ENCODE data around the gene C19orf53. TPM values are rescaled to one million over a fixed set of nuclear protein-coding genes. Genes with fewer than 3 reads are reported as not detected.
"Not testable (repeated sequence)": the region's sequence is repeated elsewhere in the genome, so short reads cannot be mapped to it uniquely, and the experiment has no call there.

The C19orf53 gene
- 222 and 261 TPM in 2 replicates for total RNA-seq (2014; rRNA removed; shearing (Covaris generic))

DNA sequence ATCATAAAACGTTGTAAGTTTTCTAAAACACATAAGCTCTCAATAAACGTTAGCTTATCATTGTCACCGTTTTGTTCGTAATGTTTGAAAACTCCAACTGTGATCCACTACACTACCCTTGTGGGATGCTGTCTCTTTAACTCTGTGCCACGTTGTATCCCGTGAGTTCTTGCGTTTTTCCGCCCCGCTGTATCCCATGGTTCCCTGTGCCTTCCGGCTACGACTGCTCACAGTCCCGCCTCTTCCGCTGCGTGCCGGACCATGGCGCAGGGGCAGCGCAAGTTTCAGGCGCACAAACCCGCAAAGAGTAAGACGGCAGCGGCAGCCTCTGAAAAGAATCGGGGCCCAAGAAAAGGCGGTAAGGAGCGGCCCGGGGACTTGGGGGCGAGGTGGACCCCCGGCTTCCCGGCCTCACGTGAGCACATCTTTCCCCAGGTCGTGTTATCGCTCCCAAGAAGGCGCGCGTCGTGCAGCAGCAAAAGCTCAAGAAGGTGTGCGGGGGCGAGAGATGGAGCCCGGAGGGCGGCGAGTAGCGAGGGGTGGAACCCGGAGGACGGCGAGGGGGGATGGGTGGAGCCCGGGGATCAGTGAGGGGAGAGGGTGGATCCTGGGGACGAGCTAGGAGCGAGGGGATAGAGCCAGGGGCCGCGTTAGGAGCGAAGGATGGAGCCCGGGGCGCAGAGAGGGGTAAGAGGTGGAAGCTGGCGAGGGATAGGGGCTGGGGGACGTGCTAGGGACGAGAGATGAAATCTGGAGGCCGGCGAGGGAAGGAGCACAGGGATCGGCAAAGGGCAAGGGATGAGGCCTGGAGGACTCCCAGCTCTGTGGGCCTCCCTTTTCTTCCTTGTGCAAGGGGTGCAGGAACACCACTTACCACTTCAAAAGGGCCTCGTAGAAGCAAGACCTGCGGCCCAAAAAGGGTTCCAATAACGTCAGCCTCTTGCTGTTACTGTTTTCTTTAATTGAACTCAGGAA, at the start of gene C19orf53:
Gene C19orf53 (plus strand): TSS at position 240 of the 975 bp plus-strand sequence. CDS start 22 bp downstream, at position 262.
- peak; percentile 87 for DNase-seq (ENCODE audit: low spot score)

- no peak for DNase-seq (ENCODE audit: low spot score)
These were observed 47.9 kb upstream of the C19orf53 start for GRCh38 chr19:13726323-13726722.

DNA sequence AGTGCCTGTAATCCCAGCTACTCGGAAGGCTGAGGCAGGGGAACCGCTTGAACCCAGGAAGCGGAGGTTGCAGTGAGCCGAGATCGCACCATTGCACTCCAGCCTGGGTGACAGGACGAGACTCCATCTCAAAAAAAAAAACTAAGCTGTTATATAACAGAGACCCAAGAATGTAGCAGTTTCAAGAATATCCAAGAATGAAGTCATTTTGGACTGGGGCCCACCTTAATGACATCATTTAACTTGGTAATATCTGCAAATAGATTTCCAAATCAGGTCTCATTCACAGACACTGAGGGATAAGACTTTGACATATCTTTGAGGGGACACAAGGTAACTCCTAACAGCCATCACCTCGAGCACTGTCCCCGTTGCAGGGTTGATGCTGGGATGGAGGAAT, 46.5 kb upstream of the C19orf53 start:
- DNase-seq (ENCODE audit: low spot score) = peak; percentile 55

DNA sequence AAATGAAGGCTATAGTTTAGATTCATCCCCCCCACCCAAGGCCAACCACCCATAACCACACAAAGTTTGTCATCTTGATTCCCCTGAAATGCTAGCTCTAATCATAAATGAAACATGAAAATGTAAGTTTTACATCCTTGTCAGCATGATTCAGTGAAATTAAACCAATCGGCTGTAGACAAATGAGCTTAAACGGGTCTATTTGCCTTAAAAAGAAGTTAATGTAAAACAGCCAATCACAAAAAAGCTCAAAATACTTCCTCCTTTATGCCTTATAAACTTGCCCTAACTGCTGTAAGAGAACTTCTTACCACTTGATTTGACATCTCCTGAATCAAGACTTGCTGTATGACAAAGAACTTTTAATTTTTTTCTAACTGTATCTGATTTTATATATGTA, 44.4 kb upstream of the C19orf53 start:
- DNase-seq (ENCODE audit: low spot score) = peak; percentile 24

DNA sequence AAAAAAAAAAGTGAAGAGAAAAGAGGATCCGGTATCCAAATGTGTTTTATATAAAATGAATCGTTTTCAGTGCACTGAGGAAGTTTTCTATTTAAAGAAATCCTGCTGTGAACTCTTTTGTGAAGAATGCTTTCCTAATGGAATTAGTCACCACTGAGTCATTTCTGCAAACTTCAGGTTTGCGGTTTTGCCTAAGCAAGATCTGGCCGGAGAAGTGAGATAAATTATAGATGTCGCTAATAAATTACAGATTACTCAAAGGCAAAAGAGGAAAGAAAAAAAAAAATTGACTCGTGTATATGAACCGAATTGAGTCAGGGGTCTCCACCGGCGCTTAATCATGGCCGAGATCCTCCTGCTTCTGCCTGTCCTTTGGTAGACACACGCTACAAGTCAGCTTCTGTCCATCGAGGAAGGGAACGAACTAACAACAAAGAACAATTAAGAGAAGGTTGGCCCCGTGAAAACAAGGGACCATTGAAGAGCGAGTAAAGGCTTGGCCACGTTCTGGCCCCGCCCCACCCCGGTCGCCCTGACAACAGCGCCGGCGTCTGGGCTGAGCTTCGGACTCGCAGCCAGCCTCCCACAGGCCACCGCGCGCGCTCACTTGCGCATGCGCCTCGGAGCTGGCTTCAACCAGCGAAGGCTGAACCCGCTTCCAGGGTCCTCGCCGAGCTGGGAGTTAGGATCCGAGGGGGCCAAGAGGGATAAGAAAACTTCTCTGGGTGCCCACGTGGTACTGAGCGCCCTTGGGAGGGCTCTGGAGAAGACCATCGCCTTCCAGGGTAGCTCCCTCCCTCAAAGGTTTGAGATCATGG, 42.9 kb upstream of the C19orf53 start:
- DNase-seq (ENCODE audit: low spot score) = peak; percentile 98

DNA sequence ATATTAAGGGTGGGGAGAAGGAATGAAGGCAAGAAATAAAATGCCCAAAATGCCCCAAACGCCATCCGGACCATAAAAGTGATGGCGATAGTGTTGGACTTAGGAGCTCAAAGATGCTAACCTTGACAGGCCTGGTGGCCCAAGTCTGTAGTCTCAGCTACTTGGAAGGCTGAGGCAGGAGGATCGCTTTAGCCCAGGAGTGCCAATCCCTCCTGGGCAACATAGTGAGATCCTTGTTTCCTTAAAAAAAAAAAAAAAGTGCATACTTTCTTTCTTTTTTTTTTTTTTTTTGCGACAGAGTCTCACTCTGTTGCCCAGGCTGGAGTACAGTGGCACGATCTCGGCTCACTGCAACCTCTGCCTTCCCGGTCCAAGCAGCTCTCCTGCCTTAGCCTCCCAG, 41.9 kb upstream of the C19orf53 start:
- DNase-seq (ENCODE audit: low spot score) = no peak

- no peak for DNase-seq (ENCODE audit: low spot score)
These were observed 39.5 kb upstream of the C19orf53 start for GRCh38 chr19:13734751-13735150.

- DNase-seq (ENCODE audit: low spot score) = no peak
These were observed 36.2 kb upstream of the C19orf53 start for GRCh38 chr19:13738073-13738472.

DNA sequence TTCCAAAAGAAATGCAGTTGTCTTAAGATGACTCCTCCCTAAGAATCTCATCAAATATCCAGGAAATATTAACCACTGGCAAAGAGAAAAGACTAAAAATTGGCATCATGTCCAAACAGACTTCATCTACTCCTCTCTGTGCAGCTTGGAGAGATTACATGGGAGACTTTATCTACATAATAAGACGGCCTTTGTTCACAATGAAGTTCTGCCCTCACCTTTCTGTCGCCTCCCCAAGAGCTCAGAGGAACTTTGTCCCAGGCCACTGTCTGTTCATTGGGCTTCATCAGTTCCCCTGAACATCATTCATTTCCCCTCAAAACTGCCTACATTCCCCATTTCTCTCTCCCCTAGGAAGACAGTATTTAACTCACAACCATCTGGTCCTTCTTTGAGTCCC, 32.4 kb upstream of the C19orf53 start:
- no peak for DNase-seq (ENCODE audit: low spot score)

GRCh38 chr19:13742756-13743155, 31.5 kb upstream of the C19orf53 start:
- no peak for DNase-seq (ENCODE audit: low spot score)

DNA sequence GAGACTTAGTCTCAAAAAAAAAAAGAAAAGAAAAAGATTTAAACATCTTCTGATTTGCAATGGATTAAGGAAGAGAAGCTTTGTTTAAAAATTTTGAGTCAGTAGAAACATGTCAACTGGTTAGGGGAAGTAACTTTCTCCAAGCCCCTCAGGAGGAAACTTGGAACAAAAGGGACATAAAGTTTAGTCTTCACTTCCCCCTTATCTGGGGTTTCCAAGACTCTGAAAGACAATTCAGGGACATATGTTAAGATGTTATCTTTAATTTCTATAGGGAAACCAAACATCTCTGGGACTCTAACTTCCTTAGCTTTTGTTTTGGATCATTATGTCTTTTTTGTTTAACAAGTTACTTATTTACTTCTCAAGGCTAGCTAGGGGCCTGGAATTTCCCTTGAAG, 30.1 kb upstream of the C19orf53 start:
- no peak for DNase-seq (ENCODE audit: low spot score)

DNA sequence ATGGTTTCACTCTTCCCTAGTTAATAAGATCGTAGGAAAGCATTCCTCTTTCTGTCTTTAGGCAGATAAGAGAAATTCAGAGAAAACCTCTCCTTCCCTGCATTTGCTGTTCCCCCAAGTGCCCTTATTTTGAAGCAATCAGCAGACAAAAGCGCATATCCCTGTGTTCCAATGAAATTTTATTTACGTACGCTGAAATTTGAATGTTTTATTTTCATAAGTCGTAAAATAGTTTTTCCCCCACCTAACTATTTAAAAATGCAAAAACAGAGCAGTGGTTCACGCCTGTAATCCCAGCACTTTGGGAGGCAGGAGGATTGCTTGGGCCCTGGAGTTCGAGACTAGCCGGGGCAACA, 27.2 kb upstream of the C19orf53 start:
- no peak for DNase-seq (ENCODE audit: low spot score)

GRCh38 chr19:13748169-13748828, 26.0 kb upstream of the C19orf53 start:
- DNase-seq (ENCODE audit: low spot score) = peak; percentile 46

DNA sequence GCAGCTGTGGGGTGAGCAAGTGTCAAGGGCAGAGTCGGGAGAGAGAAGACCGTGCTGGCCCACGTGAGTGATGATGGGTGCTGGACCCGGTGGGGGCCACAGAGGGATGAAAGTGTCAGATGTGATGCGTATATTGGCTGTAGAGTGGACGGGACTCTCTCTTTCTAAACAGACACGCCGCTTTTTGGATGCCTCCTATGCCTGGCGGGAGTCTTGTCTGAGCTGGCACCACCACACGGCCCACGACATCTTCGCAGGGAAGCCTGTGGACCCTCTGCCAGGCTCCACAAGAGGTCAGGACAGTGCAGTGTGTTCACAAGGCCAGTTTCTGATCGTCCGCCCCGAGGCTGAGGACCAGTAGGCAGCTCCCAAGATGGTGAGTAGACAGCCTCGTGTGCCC, 22.8 kb upstream of the C19orf53 start:
- DNase-seq (ENCODE audit: low spot score) = no peak

DNA sequence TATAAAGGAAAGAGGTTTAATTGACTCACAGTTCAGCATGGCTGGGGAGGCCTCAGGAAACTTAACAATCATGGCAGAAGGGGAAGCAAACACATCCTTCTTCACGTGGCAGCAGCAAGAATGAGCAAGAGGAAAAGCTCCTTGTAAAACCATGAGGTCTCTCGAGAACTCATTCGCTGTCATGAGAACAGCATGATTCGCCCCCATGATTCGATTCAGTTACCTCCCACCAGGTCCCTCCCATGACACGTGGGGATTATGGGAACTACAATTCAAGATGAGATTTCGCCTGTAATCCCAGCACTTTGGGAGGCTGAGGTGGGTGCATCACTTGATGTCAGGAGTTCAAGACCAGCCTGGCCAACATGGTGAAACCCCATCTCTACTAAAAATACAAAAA, 20.6 kb upstream of the C19orf53 start:
- not testable (repeated sequence) for DNase-seq (ENCODE audit: low spot score)

GRCh38 chr19:13756210-13756609, 18.0 kb upstream of the C19orf53 start:
- DNase-seq (ENCODE audit: low spot score) = no peak

DNA sequence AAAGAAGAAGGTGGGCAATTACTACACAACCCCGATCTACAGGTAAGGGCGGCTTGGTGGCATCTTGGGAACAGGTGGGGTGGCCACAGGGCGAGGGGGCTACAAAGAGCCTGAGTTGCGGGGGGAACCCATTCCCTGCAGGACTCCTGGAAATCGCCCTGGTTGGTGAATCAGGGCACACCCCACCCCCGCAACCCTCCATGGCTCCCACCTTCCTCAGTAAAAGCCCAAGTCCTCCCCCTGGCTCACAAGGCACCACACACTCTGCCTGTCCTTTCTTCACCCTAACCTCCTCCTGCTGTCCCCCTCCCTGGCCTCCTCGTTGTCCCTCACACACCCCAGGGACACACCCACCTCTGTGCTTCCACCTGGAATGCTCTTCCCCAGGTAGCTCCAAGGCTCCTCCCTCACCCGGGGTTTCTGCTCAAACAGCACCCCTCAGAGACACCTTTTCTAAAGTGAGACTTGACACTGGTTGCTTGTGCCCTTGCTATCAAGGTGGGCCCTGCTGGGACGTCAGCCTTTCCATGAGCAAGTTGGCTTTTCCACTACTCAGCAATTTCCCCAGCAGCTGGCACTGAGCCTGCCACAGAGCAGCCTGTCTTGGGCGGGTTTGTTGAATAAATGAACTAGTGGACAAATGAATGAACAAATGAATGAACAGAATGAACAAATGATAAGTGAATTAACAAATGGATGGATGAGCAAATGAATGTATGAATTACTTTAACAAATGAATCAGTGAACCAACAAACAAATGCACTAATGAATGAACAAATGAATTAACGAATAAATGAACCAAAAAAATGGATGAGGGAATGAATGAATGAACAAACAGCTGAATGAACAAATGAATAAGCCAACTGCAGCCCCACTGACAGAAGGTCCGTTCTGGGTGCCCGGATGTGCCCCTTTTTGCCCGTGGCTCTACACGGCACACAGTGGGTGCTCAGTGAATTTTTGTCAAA, 16.2 kb upstream of the C19orf53 start:
- DNase-seq (ENCODE audit: low spot score) = no peak

- DNase-seq (ENCODE audit: low spot score) = no peak
These were observed 15.5 kb upstream of the C19orf53 start for GRCh38 chr19:13758795-13759194.

- DNase-seq (ENCODE audit: low spot score) = no peak
These were observed 12.8 kb upstream of the C19orf53 start for GRCh38 chr19:13761423-13761822.

DNA sequence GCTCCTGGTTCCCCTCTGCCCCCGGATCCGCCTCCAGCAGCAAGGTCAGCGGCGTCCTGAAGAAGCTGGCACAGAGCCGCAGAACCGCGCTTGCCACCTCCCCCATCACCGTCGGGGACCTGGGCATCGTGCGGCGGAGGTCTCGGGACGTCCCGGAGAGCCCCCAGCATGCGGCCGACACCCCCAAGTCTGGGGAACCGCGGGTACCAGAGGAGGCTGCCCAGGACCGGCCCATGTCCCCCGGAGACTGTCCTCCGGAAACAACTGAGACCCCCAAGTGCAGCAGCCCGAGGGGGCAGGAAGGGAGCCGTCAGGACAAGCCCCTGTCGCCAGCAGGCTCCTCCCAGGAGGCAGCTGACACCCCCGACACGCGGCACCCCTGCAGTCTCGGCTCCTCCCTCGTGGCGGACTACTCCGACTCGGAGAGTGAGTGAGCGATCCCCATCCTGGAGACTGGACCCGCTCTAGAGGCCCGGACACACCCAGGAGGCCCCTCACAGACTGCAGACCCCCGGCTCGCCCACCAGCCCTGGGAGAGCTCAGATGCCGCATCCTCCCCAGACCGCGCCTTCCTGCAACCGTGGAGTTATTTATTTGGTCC, 11.5 kb upstream of the C19orf53 start:
- DNase-seq (ENCODE audit: low spot score) = no peak

DNA sequence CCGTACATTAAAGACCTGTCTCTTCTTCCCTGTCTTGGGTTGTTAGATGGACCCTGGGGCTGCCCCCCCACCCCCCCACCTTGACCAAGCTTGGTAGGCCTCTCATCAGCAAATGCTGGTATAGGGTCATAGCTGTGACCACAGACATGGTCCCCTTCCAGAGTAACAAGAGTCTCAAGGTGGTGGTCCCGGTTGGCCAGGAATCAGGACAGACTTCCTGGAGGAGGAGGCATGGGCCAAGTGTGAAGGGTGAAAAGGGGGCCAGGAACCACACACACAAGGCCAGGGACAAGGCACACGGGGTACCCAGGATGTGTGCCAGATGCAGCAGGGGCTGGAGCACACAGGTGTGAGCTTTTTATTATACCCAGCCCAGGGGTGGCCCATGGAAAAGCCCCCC, 11.0 kb upstream of the C19orf53 start:
- DNase-seq (ENCODE audit: low spot score) = no peak

All from A172 (cell line).